Fibroblast of lung (primary cell): ENCODE measurements around the gene EDDM3A. TPM values are rescaled to one million over a fixed set of nuclear protein-coding genes. Genes with fewer than 3 reads are reported as not detected.

Experiments used
- DNase-seq, 2 donors: peaks; one replicate each; pipeline versions ENCODE4 v3.0.0 to v3.0.0-alpha.2; 2010; ENCODE audit warnings: low read depth in 2 of 2
- H2AFZ ChIP-seq: 2 replicates; pipeline ENCODE4 v1.5.1; 2012; ENCODE audit warnings: low read length, control low read depth, inconsistent platforms
- H3K27ac ChIP-seq: 2 replicates; pipeline ENCODE4 v1.5.1; 2011; ENCODE audit warnings: low read length, control low read depth; ENCODE audit not compliant: insufficient read depth
- H3K27me3 ChIP-seq: 2 replicates; pipeline ENCODE4 v1.5.1; 2011; ENCODE audit warnings: mild to moderate bottlenecking, low read length; ENCODE audit not compliant: control insufficient read depth, insufficient read depth
- H3K36me3 ChIP-seq: 2 replicates; pipeline ENCODE4 v1.5.1; 2011; ENCODE audit warnings: low read length; ENCODE audit not compliant: control insufficient read depth, insufficient read depth
- H3K4me1 ChIP-seq: 2 replicates; pipeline ENCODE4 v1.5.1; 2011; ENCODE audit warnings: low read length; ENCODE audit not compliant: control insufficient read depth, insufficient read depth; ENCODE audit errors: extremely low read depth
- H3K4me2 ChIP-seq: 2 replicates; pipeline ENCODE4 v1.5.1; 2011; ENCODE audit warnings: low read length, control low read depth; ENCODE audit not compliant: insufficient read depth; ENCODE audit errors: extremely low read depth
- H3K4me3 ChIP-seq, 4 experiments: fragments of 200-600 bp in 1 of 4; sonication (generic) in 1 of 4; replicated peaks in 1 of 4; 2 replicates each; pipeline ENCODE4 v1.5.1; 2011 to 2016; ENCODE audit warnings: low read length in 4 of 4, low read depth in 3 of 4, mild to moderate bottlenecking in 3 of 4, control low read depth in 2 of 4, inconsistent platforms in 1 of 4, mixed read lengths in 1 of 4; ENCODE audit not compliant: insufficient read depth in 1 of 4; ENCODE audit errors: control extremely low read depth in 1 of 4
- H3K79me2 ChIP-seq: 2 replicates; pipeline ENCODE4 v1.5.1; 2012; ENCODE audit warnings: mild to moderate bottlenecking, low read length, inconsistent platforms; ENCODE audit not compliant: control insufficient read depth, insufficient read depth
- H3K9ac ChIP-seq: 2 replicates; pipeline ENCODE4 v1.5.1; 2011; ENCODE audit warnings: mild to moderate bottlenecking, low read length, control low read depth; ENCODE audit not compliant: insufficient read depth
- H3K9me3 ChIP-seq: 2 replicates; pipeline ENCODE4 v1.5.1; 2012; ENCODE audit warnings: low read depth, low read length; ENCODE audit not compliant: control insufficient read depth, insufficient read depth
- H4K20me1 ChIP-seq: 2 replicates; pipeline ENCODE4 v1.5.1; 2011; ENCODE audit warnings: low read length; ENCODE audit not compliant: control insufficient read depth, insufficient read depth; ENCODE audit errors: extremely low read depth
- EZH2 ChIP-seq: IDR thresholded peaks from 2 replicates; pipeline ENCODE4 v1.5.1; 2012; ENCODE audit warnings: low read length, control low read depth, mild to moderate bottlenecking; ENCODE audit errors: missing control alignments
- polyA plus RNA-seq, 2 donors: library from polyadenylated mRNA; depleted of rRNA in 1 of 2; stranded (reverse) in 1 of 2; unstranded in 1 of 2; fragments of >200 nt; gene quantifications; 2 replicates each; pipeline ENCODE4 v1.2.1, GENCODE V29; 2011 to 2012; ENCODE audit warnings: missing spikeins in 1 of 2
- total RNA-seq: library from RNA; depleted of rRNA; stranded (reverse); fragments of >200 nt; gene quantifications from 2 replicates; pipeline ENCODE4 v1.2.1, GENCODE V29; 2014
- TF ChIP-seq, protein P1 (sequence below), 2 donors: IDR thresholded peaks in 1 of 2; conservative IDR thresholded peaks in 1 of 2; 1 replicate in 1 of 2; 2 replicates in 1 of 2; pipeline ENCODE4 v1.5.1; 2011 to 2012; ENCODE audit warnings: low read length in 2 of 2, control low read depth in 1 of 2, inconsistent platforms in 1 of 2, low read depth in 1 of 2, mild to moderate bottlenecking in 1 of 2

Gene EDDM3A
- total and polyA plus RNA-seq, 2 donors (not counting 1 experiment from before 2014, with no cell fraction given): not detected

DNA sequence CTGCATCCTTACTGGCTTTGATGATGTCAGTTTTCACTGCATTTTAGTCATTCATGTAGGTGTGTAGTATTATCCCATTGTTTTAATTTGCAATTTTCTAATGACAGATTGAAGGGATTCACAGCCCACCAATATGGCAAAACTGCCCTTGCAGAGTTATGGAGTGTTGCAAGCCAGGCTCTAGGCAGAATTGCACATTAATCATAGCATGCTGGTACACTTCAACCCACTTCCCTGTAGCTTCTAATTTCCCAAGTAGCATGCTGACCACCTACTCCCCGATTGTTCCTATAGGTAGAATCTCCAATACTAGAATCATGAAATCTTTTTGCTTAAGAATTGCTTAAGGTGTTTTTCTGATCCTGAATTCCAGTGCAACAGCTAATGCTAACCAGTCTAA, 30.2 kb downstream of the EDDM3A start:
- TF ChIP-seq, protein P1, sequence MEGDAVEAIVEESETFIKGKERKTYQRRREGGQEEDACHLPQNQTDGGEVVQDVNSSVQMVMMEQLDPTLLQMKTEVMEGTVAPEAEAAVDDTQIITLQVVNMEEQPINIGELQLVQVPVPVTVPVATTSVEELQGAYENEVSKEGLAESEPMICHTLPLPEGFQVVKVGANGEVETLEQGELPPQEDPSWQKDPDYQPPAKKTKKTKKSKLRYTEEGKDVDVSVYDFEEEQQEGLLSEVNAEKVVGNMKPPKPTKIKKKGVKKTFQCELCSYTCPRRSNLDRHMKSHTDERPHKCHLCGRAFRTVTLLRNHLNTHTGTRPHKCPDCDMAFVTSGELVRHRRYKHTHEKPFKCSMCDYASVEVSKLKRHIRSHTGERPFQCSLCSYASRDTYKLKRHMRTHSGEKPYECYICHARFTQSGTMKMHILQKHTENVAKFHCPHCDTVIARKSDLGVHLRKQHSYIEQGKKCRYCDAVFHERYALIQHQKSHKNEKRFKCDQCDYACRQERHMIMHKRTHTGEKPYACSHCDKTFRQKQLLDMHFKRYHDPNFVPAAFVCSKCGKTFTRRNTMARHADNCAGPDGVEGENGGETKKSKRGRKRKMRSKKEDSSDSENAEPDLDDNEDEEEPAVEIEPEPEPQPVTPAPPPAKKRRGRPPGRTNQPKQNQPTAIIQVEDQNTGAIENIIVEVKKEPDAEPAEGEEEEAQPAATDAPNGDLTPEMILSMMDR (conservative IDR thresholded peaks at IDR 0.05 in 1 of 2, IDR thresholded peaks at IDR 0.05 in 1 of 2; ENCODE audit: low read depth in 1 of 2, low read length in 2 of 2): no peak
- no peak for TF ChIP-seq EZH2
- Histone ChIP-seq H3K9ac (no peak overlapping the region), H3K79me2 (no peaks in the 10 kb centered on the region), H4K20me1 (no peaks in the 10 kb centered on the region), H3K36me3 (no peaks in the 10 kb centered on the region), H3K9me3 (no peaks in the 10 kb centered on the region), H3K4me2 (no peak overlapping the region), H3K4me3 (no peak overlapping the region), H3K27ac (no peak overlapping the region), H2AFZ (no peak overlapping the region), H3K27me3 (no peaks in the 10 kb centered on the region), H3K4me1 (no peaks in the 10 kb centered on the region)
- no peak for DNase-seq

DNA sequence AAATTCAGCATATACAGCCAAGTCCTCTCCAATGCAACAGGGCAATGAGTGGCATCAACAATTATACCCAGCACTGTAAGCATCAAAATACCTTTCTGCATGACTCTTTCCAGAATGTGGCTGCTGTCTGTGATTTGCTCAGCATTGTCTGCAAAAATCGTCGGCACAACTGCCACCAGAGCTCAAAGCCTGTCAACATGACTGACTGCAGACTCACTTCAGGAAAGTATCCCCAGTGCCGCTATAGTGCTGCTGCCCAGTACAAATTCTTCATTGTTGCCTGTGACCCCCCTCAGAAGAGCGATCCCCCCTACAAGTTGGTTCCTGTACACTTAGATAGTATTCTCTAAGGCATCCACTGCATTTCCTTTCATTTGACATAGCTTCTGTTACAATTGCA, 36.1 kb downstream of the EDDM3A start:
- no peaks in the 10 kb centered on the region for H3K4me1 ChIP-seq
- no peak overlapping the region for H3K27ac ChIP-seq
- H4K20me1 ChIP-seq: no peaks in the 10 kb centered on the region
- TF ChIP-seq, protein P1 (conservative IDR thresholded peaks at IDR 0.05 in 1 of 2, IDR thresholded peaks at IDR 0.05 in 1 of 2; ENCODE audit: low read depth in 1 of 2, low read length in 2 of 2): no peak
- TF ChIP-seq EZH2: no peak
- no peak overlapping the region for H2AFZ ChIP-seq
- H3K9me3 ChIP-seq: no peaks in the 10 kb centered on the region
- no peak overlapping the region for H3K9ac ChIP-seq
- H3K79me2 ChIP-seq: no peaks in the 10 kb centered on the region
- no peak for DNase-seq
- H3K36me3 ChIP-seq: no peaks in the 10 kb centered on the region
- no peak overlapping the region for H3K4me2 ChIP-seq
- H3K27me3 ChIP-seq: no peaks in the 10 kb centered on the region
- no peak overlapping the region for H3K4me3 ChIP-seq

DNA sequence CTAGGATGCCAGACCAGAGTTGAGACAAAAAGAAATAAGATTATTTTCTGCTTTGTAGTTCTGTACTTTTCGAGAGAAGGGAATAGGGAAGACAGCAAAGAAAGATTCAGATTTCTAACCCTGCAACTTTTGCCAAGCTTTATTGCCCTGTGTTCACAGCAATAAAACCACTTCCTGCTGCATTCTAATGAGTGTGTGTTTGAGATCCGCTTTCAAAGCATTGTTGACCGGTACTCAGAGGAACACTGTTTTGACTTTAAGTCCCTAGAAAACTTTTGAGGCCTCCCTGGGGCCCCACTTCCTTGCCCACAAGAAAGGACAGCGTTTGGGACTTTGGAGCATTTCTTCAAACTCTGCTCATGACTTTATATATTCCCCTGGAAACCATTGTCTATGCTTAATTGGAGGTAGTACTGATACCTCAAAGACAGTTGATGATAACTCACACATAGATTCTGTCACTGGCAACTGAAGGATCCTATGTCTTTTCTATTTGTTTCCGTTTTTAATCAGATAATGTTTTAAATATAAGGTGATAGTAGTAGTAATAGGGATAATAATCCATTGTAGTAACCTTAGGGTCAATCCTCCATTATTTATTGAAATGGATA, 36.7 kb downstream of the EDDM3A start:
- Histone ChIP-seq H3K79me2 (no peaks in the 10 kb centered on the region), H3K4me2 (no peak overlapping the region), H3K36me3 (no peaks in the 10 kb centered on the region), H3K4me1 (no peaks in the 10 kb centered on the region), H3K27ac (no peak overlapping the region), H4K20me1 (no peaks in the 10 kb centered on the region), H3K9me3 (no peaks in the 10 kb centered on the region), H3K27me3 (no peaks in the 10 kb centered on the region), H3K4me3 (no peak overlapping the region), H2AFZ (no peak overlapping the region), H3K9ac (no peak overlapping the region)
- no peak for DNase-seq
- TF ChIP-seq, protein P1 (conservative IDR thresholded peaks at IDR 0.05 in 1 of 2, IDR thresholded peaks at IDR 0.05 in 1 of 2; ENCODE audit: low read depth in 1 of 2, low read length in 2 of 2): no peak
- TF ChIP-seq EZH2: no peak
